GM11168 (cell line): ENCODE data around the gene DTX2.
"Not testable (repeated sequence)": the region's sequence is repeated elsewhere in the genome, so short reads cannot be mapped to it uniquely, and the experiment has no call there.

ENCODE experiments used
- in situ Hi-C: fragments of 300-500 bp; cut with MboI; formaldehyde crosslinking; loops from one replicate; pipeline ENCODE4 v1.12.0; 2022; ENCODE audit warnings: low sequenced_read_pairs; ENCODE audit not compliant: unreplicated experiment

The DTX2 gene

GRCh38 chr7:76442664-76443446, 18.7 kb upstream of the DTX2 start:
- in situ Hi-C loops, result not testable (repeated sequence)

- in situ Hi-C loops, result not testable (repeated sequence)
Observed at GRCh38 chr7:76443846-76444245, 17.7 kb upstream of the DTX2 start.

DNA sequence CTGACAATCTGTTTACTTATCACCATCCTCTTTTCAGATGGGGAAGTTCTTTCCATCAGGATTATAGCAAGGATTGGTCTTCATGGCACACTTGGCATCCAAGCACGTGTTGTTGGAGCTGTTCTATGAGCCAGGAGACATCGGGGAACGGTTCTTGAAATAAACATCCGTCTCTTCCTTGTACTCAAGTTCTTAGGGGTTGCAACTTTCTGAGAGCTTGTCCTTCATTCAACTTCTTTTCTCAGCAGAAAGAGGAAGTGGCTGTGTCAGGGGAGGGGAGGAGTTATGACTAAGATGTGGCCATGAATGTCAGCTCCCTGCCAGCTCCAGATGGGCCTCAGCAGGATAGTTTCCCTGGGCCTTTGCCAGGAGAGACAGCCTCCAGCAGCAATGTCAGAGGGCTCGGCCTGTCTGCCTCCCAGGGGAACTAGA, 15.9 kb upstream of the DTX2 start:
- in situ Hi-C loops, result not testable (repeated sequence)

DNA sequence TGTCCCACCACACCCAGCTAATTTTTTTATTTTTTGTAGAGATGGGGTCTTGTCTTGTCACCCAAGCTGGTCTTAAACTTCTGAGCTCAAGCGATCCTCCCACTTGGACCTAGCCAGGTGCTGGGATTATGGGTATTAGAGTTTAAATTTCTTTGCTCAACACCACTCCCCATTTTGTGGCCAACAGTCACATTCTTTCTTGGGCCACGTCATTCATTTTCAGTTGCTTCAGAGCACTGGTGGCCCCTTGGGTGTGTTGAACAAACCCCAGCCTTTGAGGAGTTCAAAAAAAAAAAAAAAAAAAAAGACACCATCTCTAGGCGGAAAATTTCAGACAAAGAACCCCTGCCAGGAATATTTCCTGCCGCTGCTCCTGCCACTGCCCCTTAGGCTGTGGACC, 4.5 kb upstream of the DTX2 start:
- in situ Hi-C loops, result not testable (repeated sequence)

DNA sequence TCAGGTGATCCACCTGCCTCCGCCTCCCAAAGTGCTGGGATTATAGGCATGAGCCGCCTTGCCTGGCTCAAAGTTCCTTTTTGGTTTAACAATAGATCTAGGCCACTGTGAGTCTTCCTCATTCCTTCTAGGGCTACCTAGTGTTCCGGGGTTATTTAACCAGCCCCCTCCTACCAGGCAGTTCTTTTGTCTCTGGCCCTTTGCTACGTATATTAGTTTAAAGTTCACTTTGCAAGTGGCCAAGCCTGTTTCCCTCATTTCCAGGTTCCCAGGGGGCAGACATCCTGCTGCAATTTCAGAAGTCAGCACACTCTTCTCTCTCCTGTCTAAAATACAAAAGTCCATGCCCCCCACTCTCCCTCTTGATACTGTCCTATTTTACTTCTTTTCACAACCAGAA, 3.0 kb upstream of the DTX2 start:
- in situ Hi-C loops, result not testable (repeated sequence)

DNA sequence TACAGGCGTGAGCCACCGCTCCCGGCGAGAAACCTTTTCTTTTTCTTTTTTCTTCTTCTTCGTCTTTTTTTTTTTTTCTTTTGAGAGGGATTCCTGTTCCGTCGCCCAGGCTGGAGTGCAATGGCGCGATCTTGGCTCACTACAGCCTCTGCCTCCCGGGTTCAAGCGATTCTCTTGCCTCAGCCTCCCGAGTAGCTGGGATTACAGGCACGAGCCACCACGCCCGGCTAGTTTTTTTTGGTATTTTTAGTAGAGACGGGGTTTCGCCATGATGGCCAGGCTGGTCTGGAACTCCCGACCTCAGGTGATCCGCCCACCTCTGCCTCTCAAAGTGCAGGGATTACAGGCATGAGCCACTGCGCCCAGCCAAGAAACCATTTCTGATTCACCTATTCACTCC, 742 bp upstream of the DTX2 start:
- in situ Hi-C loops, result not testable (repeated sequence)

DNA sequence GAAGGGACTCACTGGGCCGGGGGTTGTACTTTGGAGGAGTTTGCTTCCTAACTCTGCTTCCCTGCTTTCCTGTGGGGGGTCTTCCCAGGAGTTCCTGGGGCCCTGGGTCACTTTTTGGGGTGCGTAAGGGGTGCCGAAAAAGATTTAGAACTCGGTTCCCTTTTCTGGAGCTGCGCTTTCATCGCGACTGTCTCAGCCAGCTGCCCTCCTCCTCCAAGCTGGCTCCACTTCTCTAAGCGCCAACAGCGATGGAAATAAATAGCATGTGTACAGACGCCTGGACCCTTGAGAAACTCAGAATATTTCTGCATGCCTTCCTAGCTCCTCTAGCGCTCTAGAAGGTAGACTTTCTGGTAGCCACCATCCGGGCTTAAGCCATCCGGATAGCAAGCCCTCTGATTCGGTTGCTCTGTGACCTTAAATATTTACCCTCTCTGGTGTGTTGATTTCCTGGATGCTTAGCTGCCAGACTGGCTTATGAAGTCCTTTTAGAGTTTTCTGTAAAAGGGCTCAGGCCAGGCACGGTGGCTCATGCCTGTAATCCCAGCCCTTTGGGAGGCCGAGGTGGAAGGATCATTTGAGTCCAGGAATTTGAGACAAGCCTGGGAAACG, 868 bp downstream of the DTX2 start:
- in situ Hi-C loops, result not testable (repeated sequence)

- in situ Hi-C loops, result loop anchor here (5.0 kb wide), 1 partner anchor 502 kb away; no protein-coding TSS in a partner anchor
Observed at GRCh38 chr7:76464959-76465358, 3.5 kb downstream of the DTX2 start.

DNA sequence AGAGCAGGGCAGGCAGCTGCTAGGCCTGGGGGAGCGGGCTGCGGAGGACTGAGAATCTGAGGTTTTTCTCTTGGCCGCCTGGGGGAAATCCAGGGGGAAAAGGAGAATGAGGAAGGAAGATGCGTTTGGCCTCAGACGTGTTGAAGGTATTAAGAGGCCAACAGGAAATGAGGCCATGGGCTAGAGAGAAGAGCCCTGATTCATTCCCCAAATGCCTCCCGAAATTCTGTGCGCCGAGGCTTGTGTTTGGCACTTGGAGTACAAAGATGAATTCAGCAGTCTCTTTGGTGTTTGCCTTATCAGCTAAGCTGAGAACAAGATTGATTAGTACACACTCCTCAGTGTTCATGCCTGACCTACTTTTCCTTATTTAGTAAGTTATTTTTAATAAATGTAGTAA, 4.4 kb downstream of the DTX2 start:
- in situ Hi-C loops, result loop anchor here (5.0 kb wide), 1 partner anchor 501 kb away; no protein-coding TSS in a partner anchor

DNA sequence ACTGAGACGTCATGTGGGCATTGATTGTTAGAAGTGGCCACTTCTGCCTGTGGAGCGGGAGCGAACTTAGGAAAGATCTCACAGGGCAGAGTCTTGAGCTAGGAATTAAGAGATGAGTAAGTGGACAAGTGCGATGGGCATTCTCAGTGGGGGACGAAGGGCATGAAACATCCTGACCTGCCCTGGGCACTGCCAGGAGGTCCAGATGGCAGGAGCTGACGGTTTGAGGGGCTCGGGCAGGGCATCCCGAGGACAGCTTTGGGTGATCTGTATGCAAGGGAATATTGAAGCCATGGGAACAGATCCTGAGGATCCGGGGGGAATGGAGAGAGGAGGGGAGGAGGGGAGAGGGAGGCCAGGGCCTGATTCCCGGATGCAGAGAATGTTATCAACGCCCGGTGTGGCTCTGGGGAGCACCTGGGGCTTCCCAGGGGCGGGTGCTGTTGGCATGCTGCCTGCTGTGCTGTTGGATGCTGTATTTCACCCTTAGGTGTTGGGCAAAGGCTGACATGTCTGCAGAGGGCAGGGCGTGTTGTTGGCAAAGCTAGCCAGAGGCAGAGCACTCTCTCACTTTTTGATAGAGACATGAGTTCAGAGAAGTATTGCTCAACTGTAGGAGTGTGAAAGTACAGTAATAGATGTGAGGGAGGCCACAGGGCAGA, 6.4 kb downstream of the DTX2 start:
- in situ Hi-C loops, result loop anchor here (5.0 kb wide), 1 partner anchor 499 kb away; no protein-coding TSS in a partner anchor

DNA sequence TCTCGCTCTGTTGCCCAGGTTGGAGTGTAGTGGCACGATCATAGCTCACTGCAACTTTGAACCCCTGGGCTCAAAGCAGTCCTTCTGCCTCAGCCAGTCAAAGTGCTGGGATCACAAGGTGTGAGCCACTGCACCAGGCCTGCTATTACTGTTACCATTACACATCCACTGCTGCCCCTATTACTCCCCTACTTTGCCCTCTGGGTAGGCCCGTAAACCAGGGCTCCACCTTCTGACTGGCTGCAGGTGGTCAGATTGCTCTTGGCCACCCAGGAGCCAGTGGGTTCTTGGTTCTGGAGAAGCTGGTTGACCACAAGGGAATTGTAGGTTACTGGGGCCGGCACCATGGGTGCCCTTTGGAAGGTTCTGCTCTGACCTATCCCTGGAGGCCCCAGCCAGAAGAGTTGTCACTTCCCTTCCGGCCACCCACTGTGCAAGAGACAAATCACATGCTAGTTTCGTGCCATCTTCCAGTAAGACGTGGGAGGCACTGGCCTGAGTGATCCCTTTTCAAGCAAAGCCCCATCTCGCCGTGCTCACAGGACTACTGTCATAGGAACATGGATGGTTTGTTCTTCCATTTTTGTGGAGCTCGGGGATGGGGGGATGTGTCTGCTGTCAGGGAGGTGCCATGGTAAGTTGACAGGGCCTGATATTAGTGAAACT, 10.2 kb downstream of the DTX2 start:
- in situ Hi-C loops, result not testable (repeated sequence)

- in situ Hi-C loops, result not testable (repeated sequence)
Observed at GRCh38 chr7:76473097-76473496, 11.6 kb downstream of the DTX2 start.

DNA sequence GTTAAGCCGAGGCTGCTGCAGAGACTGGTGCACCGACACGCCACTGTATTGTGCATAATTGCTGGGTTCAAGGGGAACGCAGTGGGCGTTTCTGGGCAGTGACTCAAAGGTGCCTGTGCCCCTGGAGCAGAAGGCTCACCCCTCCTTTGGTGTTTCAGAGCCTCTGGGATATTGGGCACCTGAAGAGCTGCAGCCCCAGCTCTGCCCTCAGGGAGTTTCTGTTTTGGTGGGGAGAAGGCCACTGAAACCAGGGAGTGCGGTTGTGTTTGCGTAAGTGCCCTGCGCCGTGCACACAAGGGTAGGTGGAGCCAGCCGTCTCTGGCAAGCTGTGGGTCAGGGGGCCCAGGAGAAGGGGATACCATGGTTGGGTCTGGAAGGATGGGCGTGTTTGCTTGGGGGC, 14.8 kb downstream of the DTX2 start:
- in situ Hi-C loops, result not testable (repeated sequence)

DNA sequence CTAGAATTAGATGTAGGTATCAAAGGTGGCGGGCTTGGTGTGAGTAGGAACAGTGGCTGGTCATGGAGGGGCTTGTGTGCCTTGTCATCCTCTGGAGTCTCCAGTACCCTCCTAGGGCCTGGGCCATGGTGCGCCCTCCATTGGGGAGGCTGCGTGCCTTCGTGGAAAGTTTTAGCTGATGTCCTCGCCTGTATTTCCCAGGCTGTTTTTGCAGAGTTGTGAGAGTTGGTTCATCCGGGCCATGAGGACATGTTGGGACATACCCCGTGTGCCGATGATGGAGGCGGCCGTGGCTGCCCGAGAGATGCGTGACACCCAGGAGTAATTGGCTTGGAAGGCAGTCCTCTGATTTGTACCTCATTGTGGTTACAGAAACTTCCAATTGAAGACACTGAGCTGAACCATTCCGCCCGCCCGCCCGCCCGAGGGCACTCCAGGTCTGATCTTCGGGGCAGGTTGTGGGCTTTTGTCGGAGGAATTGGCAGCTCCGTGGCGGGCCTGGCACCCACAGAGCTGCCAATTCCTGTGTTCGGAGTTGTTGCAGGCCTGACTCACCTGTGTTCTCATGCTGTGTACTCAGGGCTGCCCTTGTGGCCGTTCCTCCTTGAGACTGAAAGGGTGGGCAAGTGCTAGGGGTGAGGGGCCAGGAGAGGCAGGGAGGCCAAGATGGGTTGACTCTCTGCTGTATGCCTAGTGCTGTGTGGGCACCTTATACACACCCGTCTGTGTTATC, 15.4 kb downstream of the DTX2 start:
- in situ Hi-C loops, result not testable (repeated sequence)

- in situ Hi-C loops, result not testable (repeated sequence)
Observed at GRCh38 chr7:76479628-76480027, 18.1 kb downstream of the DTX2 start.

GRCh38 chr7:76480403-76481253, 19.1 kb downstream of the DTX2 start:
- in situ Hi-C loops, result not testable (repeated sequence)

DNA sequence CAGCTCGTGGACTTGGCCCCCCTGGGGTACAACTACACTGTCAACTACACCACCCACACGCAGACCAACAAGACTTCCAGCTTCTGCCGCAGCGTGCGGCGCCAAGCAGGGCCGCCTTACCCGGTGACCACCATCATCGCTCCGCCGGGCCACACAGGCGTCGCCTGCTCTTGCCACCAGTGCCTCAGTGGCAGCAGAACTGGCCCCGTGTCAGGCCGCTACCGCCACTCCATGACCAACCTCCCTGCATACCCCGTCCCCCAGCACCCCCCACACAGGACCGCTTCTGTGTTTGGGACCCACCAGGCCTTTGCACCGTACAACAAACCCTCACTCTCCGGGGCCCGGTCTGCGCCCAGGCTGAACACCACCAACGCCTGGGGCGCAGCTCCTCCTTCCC, 21.2 kb downstream of the DTX2 start:
- in situ Hi-C loops, result not testable (repeated sequence)

DNA sequence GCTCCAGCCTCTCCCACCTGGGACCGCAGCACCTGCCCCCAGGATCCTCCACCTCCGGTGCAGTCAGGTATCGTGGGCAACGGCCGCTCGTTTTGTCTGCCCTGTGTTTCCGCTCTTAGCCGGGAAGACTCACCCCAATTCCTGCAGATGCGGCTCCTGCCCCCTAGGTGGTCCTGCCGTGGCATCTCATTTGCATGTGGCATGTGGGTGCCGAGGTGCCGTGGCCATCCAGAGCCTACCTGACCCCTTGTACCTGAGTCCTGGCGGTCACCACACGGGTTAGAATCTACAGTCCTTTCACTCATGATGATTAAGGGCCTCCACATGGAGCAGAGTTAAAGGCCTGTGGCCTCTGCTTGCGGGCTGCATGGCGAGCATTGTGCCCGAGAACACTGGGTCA, 21.6 kb downstream of the DTX2 start:
- in situ Hi-C loops, result not testable (repeated sequence)

GRCh38 chr7:76484456-76484855, 22.9 kb downstream of the DTX2 start:
- in situ Hi-C loops, result not testable (repeated sequence)
